ENCODE measurements around the gene GREB1. TPM values are rescaled to one million over a fixed set of nuclear protein-coding genes. Genes with fewer than 3 reads are reported as not detected.

The GREB1 gene
- total RNA-seq, 1 donor from 2014 or later = 0.17 TPM

DNA sequence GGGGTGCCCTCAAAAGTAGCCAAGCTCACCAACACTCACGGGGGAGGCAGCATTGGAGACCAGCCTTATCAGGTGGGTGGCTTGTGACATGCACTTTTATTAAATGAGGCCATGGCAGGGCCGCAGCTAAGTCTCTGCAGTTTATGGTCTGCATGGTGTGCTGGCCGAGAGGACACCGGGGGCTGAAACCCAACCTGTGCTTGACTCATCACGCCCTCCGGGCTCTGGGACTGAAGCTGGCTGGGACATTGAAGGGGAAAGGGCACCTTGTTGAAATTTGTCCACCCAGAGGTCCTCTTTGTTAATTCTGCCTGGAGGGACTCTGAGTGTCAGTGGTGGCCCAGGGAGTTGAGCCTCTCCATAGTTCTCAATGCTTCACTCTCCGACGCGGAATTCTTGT is 153.9 kb downstream of the GREB1 start:
- DNase-seq = no peak

DNA sequence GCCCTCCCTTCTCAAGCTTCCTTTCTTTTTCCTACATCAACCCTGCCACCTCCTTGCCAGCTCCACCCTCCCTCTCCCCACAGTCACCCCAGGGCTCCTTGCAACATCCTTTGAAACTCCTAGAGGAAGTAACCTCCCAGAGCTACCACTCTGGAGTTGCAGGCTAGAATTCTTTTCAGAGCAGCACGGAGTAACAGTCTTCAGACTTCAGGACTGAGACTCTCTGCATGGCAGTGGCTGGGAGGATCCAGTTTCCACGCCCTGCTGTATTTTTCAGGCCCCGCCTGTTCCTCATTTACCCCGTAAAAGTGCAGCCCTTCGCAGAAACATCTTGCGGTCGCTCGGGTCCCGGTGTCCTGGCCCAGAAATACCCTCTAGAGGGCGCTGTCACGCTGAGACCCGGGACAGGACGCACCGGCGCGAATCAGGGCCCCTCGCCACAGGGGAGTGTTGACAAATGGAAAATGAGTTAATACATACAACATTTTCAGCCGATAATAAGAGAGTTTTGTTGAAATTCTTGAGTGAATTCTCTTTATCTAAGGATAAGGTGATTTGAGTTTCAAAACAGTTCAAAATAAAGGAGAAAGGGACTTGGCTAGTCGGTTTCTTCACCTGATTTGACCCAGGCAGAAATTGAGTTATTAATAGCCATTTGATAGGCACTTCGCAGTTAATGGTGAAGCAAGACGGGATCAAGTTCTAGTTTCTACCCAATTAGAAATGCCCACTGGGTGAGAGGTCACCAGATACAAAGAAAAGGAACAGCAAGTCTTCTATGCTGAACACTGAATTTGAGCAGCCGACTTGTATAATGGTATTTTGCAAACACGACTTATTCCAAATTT is 154.6 kb downstream of the GREB1 start:
- peak; percentile 86 for DNase-seq

DNA sequence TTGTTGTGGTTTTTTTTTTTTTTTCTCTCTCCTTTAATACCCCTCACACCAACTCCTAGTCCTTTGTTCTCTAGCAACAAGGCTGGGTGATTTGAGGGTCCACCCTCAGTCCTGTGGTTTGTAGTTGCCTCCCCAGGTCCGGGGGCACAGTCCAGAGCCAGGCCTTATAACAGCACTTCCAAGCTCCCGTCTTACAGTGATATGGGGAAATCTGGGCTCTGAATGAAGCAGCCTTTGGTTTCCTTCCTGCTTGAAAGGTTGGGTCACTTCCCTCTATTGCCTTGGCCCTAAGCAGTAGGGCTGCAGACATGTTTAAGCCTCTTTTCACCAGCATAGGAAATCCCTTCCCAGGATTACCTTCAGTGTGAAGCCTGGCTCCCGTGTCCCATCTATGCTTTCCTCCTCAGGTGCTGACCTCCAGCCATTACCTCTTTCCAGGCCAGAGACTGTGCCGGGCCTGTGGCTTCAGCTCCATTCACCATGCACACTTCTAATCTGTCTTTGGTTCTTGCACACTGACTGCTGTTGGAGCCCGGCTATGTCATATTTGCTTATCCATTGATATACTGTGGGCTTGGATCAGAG is 157.3 kb downstream of the GREB1 start:
- DNase-seq = no peak

Other genes with a start within 250 kb of the GREB1 start
- 65.9 and 83.3 TPM in 2 replicates for gene ROCK2, start 189.4 kb upstream of the GREB1 start, total RNA-seq
- gene E2F6, start 67.9 kb upstream of the GREB1 start, total RNA-seq = 13.9 and 14.8 TPM in 2 replicates
- gene NTSR2, start 136.2 kb downstream of the GREB1 start, total RNA-seq = not detected in 2 replicates
- gene LPIN1, start 212.6 kb downstream of the GREB1 start, total RNA-seq = 24.0 and 36.3 TPM in 2 replicates